VCaP (cell line): Measurements from ENCODE around the gene MYL7.

ENCODE experiments used
- H3K27ac ChIP-seq: fragments of 450-650 bp; 2 replicates; pipeline ENCODE4 v1.5.1; 2017
- CTCF ChIP-seq: fragments of 450-650 bp; conservative IDR thresholded peaks from 2 replicates; pipeline ENCODE4 v1.5.1; 2017; ENCODE audit warnings: mild to moderate bottlenecking, moderate library complexity

The MYL7 gene

DNA sequence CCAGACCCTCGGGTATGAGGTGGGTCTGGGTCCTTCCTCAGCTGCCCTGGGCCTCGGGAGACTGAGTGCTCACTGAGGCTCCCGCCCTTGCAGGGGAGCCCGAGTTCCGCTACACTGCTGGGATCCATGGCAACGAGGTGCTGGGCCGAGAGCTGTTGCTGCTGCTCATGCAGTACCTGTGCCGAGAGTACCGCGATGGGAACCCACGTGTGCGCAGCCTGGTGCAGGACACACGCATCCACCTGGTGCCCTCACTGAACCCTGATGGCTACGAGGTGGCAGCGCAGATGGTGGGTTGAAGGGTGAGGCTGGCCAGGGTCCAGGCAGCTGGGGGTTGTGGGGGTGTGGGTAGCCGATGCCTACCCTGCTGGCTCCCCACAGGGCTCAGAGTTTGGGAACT lies 29.4 kb downstream of the MYL7 start:
- no peak overlapping the region for H3K27ac ChIP-seq
- TF ChIP-seq CTCF = no peak

- H3K27ac ChIP-seq = no peak overlapping the region
These were observed 30.2 kb downstream of the MYL7 start for GRCh38 chr7:44110719-44111635.

GRCh38 chr7:44109991-44110390 lies 31.1 kb downstream of the MYL7 start:
- TF ChIP-seq CTCF = no peak
- H3K27ac ChIP-seq = no peak overlapping the region

More at GRCh38 chr7:44110719-44111635, 30.2 kb downstream of the MYL7 start:
- no peak for TF ChIP-seq CTCF

- TF ChIP-seq CTCF = no peak
These were observed 32.1 kb downstream of the MYL7 start for GRCh38 chr7:44108768-44109750.

DNA sequence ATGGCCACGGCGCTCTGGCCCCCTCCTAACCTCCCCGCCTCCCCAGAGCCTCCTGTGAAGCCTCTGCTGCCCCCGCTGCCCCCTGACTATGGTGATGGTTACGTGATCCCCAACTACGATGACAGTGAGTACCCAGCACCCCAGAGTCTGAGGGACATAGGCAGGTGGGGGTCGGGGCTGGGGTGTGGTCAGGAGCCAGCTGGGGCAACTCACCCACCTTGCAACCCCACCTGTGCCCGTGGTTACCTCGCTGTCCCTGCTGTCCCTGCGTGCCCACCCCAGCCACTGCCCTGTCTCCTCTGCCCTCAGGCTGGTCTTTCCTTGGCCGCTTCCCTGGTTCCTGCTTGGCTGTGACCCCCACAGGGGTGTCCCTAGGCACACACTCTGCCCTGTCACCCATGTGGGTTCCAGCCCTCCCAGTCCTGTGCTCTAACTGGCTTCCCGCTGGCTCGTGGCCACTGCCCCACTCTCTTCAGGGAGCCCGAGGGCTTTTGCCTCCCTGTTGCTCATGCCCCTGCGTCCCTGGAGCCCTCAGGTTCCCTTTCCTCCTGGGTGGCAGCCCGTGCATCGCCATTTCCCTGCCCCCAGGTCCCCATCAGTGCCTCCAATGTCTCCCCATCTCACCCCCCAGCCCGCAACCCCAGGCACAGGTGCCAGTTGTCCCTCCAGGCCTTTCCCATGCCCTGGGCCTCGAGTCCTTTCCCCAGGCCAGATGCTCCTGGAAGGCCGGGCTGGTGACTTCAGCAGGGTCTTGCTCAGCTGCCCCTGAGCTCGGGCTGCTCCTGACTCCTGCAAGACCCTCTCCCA lies 33.0 kb downstream of the MYL7 start:
- TF ChIP-seq CTCF = no peak
- no peak overlapping the region for H3K27ac ChIP-seq

More at GRCh38 chr7:44108768-44109750, 32.1 kb downstream of the MYL7 start:
- H3K27ac ChIP-seq = no peak overlapping the region

GRCh38 chr7:44107116-44107960 lies 33.8 kb downstream of the MYL7 start:
- no peak for TF ChIP-seq CTCF
- no peak overlapping the region for H3K27ac ChIP-seq
